ENCODE data around the gene CYP24A1. TPM values are rescaled to one million over a fixed set of nuclear protein-coding genes. Genes with fewer than 3 reads are reported as not detected.
A peak's percentile ranks its signal among the peaks of the same experiment; 100 is the strongest.

Gene CYP24A1
- total RNA-seq, 1 donor from 2014 or later = 8.7 TPM

GRCh38 chr20:54178256-54178655 lies 4.5 kb upstream of the CYP24A1 start:
- H3K27me3 ChIP-seq (ENCODE audit: control insufficient read depth, insufficient read depth, low read length) = peaks cover 8% of the 10 kb centered on the region
- TF ChIP-seq, protein P1, sequence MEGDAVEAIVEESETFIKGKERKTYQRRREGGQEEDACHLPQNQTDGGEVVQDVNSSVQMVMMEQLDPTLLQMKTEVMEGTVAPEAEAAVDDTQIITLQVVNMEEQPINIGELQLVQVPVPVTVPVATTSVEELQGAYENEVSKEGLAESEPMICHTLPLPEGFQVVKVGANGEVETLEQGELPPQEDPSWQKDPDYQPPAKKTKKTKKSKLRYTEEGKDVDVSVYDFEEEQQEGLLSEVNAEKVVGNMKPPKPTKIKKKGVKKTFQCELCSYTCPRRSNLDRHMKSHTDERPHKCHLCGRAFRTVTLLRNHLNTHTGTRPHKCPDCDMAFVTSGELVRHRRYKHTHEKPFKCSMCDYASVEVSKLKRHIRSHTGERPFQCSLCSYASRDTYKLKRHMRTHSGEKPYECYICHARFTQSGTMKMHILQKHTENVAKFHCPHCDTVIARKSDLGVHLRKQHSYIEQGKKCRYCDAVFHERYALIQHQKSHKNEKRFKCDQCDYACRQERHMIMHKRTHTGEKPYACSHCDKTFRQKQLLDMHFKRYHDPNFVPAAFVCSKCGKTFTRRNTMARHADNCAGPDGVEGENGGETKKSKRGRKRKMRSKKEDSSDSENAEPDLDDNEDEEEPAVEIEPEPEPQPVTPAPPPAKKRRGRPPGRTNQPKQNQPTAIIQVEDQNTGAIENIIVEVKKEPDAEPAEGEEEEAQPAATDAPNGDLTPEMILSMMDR (IDR thresholded peaks at IDR 0.05; ENCODE audit: insufficient read depth, low read length, severe bottlenecking) = no peak
- no peaks in the 10 kb centered on the region for H3K36me3 ChIP-seq (ENCODE audit: control insufficient read depth, insufficient read depth, low read length)
- no peak overlapping the region for H3K4me3 ChIP-seq (ENCODE audit: low read depth, low read length)
- FAIRE-seq (no peak), DNase-seq (ENCODE audit: low read depth) (no peak)

- Histone ChIP-seq H3K27me3 (ENCODE audit: control insufficient read depth, insufficient read depth, low read length) (peaks cover 8% of the 10 kb centered on the region), H3K4me3 (ENCODE audit: low read depth, low read length) (no peak overlapping the region), H3K36me3 (ENCODE audit: control insufficient read depth, insufficient read depth, low read length) (no peaks in the 10 kb centered on the region)
- DNase-seq (ENCODE audit: low read depth) (no peak), FAIRE-seq (no peak)
- TF ChIP-seq, protein P1 (IDR thresholded peaks at IDR 0.05; ENCODE audit: insufficient read depth, low read length, severe bottlenecking) = no peak
Observed at GRCh38 chr20:54177378-54177777, 3.6 kb upstream of the CYP24A1 start.

- no peak for FAIRE-seq
Observed at GRCh38 chr20:54176610-54177009, 2.8 kb upstream of the CYP24A1 start.

DNA sequence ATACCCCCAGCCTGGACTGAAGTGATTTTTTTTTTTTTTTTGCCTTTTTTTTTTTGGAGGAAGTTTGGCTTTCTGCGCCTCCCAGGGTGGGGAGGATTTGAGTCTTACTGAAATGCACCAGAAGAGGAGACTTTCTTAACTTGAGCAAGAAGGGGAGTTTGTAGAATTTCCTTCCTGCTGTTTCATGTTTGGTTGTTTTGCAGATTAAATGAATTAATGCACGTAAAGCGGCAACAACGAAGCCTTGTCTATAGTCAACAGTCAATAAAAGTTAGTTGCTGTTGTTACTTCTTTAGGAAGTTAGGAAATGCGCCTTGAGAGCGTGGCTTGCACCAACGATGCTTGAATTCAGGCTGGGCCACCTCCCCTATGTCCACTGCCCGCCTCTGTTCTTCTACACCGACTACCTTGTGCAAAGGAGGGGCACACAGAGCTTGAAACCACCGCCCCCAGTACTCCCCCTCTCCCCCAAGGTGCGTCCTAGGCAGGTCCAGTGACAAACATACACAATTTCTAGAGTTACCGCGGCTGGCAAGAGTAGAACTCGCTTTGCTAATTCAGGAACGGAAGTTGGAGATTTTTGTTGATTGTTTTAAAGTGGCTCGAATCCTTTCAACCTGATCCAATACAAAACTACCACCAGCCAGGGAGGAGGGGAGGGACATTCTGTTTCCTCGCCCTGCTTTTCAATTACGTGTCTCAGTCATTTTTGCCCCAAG lies 830 bp upstream of the CYP24A1 start:
- H3K4me3 ChIP-seq (ENCODE audit: low read depth, low read length) = no peak overlapping the region
- DNase-seq (ENCODE audit: low read depth) (peak; percentile 41), FAIRE-seq (no peak)
- TF ChIP-seq, protein P1 (IDR thresholded peaks at IDR 0.05; ENCODE audit: insufficient read depth, low read length, severe bottlenecking) = no peak
- no peaks in the 10 kb centered on the region for H3K36me3 ChIP-seq (ENCODE audit: control insufficient read depth, insufficient read depth, low read length)
- peaks cover 5% of the 10 kb centered on the region for H3K27me3 ChIP-seq (ENCODE audit: control insufficient read depth, insufficient read depth, low read length)

More at GRCh38 chr20:54176610-54177009, 2.8 kb upstream of the CYP24A1 start:
- Histone ChIP-seq H3K4me3 (ENCODE audit: low read depth, low read length) (no peak overlapping the region), H3K36me3 (ENCODE audit: control insufficient read depth, insufficient read depth, low read length) (no peaks in the 10 kb centered on the region), H3K27me3 (ENCODE audit: control insufficient read depth, insufficient read depth, low read length) (peaks cover 8% of the 10 kb centered on the region)
- peak; percentile 87 for DNase-seq (ENCODE audit: low read depth)
- TF ChIP-seq, protein P1 (IDR thresholded peaks at IDR 0.05; ENCODE audit: insufficient read depth, low read length, severe bottlenecking) = no peak

DNA sequence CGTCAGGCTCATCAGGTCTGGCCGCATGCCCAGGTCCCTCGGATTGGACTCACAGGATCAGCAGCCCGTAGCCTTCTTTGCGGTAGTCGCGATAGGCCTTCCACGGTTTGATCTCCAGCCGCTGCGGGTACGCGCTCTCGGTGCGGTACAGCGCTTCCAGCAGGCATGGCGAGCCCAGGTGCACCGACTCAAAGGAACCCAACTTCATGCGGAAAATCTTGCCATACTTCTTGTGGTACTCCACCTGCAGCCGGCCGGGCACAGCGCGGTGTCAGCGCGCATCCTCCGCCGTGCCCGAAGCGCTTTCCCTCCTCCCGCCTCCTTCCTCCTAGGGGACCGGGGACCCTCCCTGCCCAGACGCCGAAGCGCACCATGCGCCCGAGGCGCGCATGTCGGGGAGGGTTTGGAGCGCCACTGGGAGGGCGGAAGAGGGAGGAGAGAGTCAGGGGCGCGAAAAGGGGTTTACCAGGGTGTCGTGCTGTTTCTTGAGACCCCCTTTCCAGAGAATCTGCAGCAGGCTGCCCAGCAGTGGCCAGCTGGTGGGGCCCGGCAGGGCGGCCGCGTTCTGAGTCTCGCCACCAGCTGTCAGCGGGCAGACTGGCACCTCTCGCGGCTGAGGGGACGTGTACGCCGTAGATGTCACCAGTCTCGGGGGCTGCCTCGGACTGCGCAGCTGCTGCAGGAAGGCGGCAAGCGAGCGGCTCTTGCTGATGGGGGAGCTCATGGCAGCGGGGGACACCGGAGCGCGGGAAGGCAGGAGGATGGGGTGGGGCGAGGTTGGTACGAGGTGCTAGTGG lies 732 bp downstream of the CYP24A1 start:
- DNase-seq (ENCODE audit: low read depth) (no peak), FAIRE-seq (no peak)
- Histone ChIP-seq H3K36me3 (ENCODE audit: control insufficient read depth, insufficient read depth, low read length) (no peaks in the 10 kb centered on the region), H3K4me3 (ENCODE audit: low read depth, low read length) (no peak overlapping the region), H3K27me3 (ENCODE audit: control insufficient read depth, insufficient read depth, low read length) (peaks cover 5% of the 10 kb centered on the region)
- TF ChIP-seq, protein P1 (IDR thresholded peaks at IDR 0.05; ENCODE audit: insufficient read depth, low read length, severe bottlenecking) = no peak
